Activated T-helper 9 cell treated with anti-CD3 and anti-CD28 coated beads, Interleukin-2, amount 50 U/mL, for 16 hours (primary cell): ENCODE results near the gene CT47C1.
"Not testable (repeated sequence)": the region's sequence is repeated elsewhere in the genome, so short reads cannot be mapped to it uniquely, and the experiment has no call there.

Experiments
- DNase-seq: peaks from one replicate; pipeline ENCODE4 v3.0.0-alpha.2; 2020; ENCODE audit warnings: low read depth

The CT47C1 gene

GRCh38 chrX:119072744-119073143, at the start of gene CT47C1:
Gene CT47C1 (plus strand): TSS chrX:119072993. CDS start chrX:119073226, 233 bp downstream.
- no peak for DNase-seq

- DNase-seq = no peak
These were observed 46.9 kb upstream of the CT47C1 start for GRCh38 chrX:119025900-119026299.

GRCh38 chrX:119026344-119026743, 46.4 kb upstream of the CT47C1 start:
- not testable (repeated sequence) for DNase-seq

GRCh38 chrX:119027960-119028732, 44.6 kb upstream of the CT47C1 start:
- not testable (repeated sequence) for DNase-seq

- DNase-seq = no peak
These were observed 44.0 kb upstream of the CT47C1 start for GRCh38 chrX:119028733-119029330.

GRCh38 chrX:119029656-119030055, 43.1 kb upstream of the CT47C1 start:
- not testable (repeated sequence) for DNase-seq

GRCh38 chrX:119030990-119031389, 41.8 kb upstream of the CT47C1 start:
- no peak for DNase-seq

GRCh38 chrX:119036107-119037029, 36.4 kb upstream of the CT47C1 start:
- DNase-seq = no peak

GRCh38 chrX:119040432-119040831, 32.4 kb upstream of the CT47C1 start:
- no peak for DNase-seq

GRCh38 chrX:119041175-119041574, 31.6 kb upstream of the CT47C1 start:
- no peak for DNase-seq

GRCh38 chrX:119042040-119042439, 30.8 kb upstream of the CT47C1 start:
- DNase-seq = no peak

GRCh38 chrX:119042996-119043395, 29.8 kb upstream of the CT47C1 start:
- DNase-seq = no peak

GRCh38 chrX:119045884-119046283, 26.9 kb upstream of the CT47C1 start:
- no peak for DNase-seq

GRCh38 chrX:119055687-119056086, 17.1 kb upstream of the CT47C1 start:
- no peak for DNase-seq

GRCh38 chrX:119062750-119063374, 9.9 kb upstream of the CT47C1 start:
- no peak for DNase-seq

GRCh38 chrX:119063428-119063827, 9.4 kb upstream of the CT47C1 start:
- DNase-seq = no peak

- peak; percentile 8 for DNase-seq
These were observed 5.6 kb upstream of the CT47C1 start for GRCh38 chrX:119067023-119067739.

GRCh38 chrX:119069128-119069527, 3.7 kb upstream of the CT47C1 start:
- no peak for DNase-seq

GRCh38 chrX:119069762-119070161, 3.0 kb upstream of the CT47C1 start:
- no peak for DNase-seq

GRCh38 chrX:119071381-119071780, 1.4 kb upstream of the CT47C1 start:
- no peak for DNase-seq

GRCh38 chrX:119073200-119073905, 560 bp downstream of the CT47C1 start:
- no peak for DNase-seq
